NCI-H2227 (cell line): ENCODE measurements around the gene SLC44A3.

Experiments
- DNase-seq: peaks from one replicate; lab custom pipeline; 2025; ENCODE audit not compliant: unreplicated experiment; lab: John Stamatoyannopoulos, UW

The SLC44A3 gene

GRCh38 chr1:94872771-94873495 lies 52.8 kb downstream of the SLC44A3 start:
- peak; percentile 5 for DNase-seq

- peak; percentile 57 for DNase-seq
Observed at GRCh38 chr1:94873520-94874351, 53.6 kb downstream of the SLC44A3 start.

- no peak for DNase-seq
Observed at GRCh38 chr1:94874423-94874822, 54.3 kb downstream of the SLC44A3 start.

GRCh38 chr1:94875794-94876193 lies 55.6 kb downstream of the SLC44A3 start:
- no peak for DNase-seq

GRCh38 chr1:94876362-94876761 lies 56.2 kb downstream of the SLC44A3 start:
- DNase-seq = no peak

- no peak for DNase-seq
Observed at GRCh38 chr1:94878329-94878728, 58.2 kb downstream of the SLC44A3 start.

GRCh38 chr1:94883691-94884090 lies 63.5 kb downstream of the SLC44A3 start:
- no peak for DNase-seq

- DNase-seq = no peak
Observed at GRCh38 chr1:94884106-94884505, 63.9 kb downstream of the SLC44A3 start.

GRCh38 chr1:94884507-94884906 lies 64.3 kb downstream of the SLC44A3 start:
- DNase-seq = no peak

GRCh38 chr1:94886361-94886760 lies 66.2 kb downstream of the SLC44A3 start:
- no peak for DNase-seq

- no peak for DNase-seq
Observed at GRCh38 chr1:94887106-94887505, 66.9 kb downstream of the SLC44A3 start.

- no peak for DNase-seq
Observed at GRCh38 chr1:94887603-94888171, 67.5 kb downstream of the SLC44A3 start.

GRCh38 chr1:94888201-94888600 lies 68.0 kb downstream of the SLC44A3 start:
- DNase-seq = no peak

- DNase-seq = no peak
Observed at GRCh38 chr1:94892604-94893254, 72.6 kb downstream of the SLC44A3 start.

- DNase-seq = no peak
Observed at GRCh38 chr1:94894630-94895029, 74.5 kb downstream of the SLC44A3 start.

GRCh38 chr1:94895518-94895917 lies 75.4 kb downstream of the SLC44A3 start:
- DNase-seq = no peak

GRCh38 chr1:94898491-94899385 lies 78.6 kb downstream of the SLC44A3 start:
- DNase-seq = no peak

- no peak for DNase-seq
Observed at GRCh38 chr1:94899756-94900155, 79.6 kb downstream of the SLC44A3 start.

- peak; percentile 9 for DNase-seq
Observed at GRCh38 chr1:94901841-94902240, 81.7 kb downstream of the SLC44A3 start.

- DNase-seq = no peak
Observed at GRCh38 chr1:94903280-94904009, 83.3 kb downstream of the SLC44A3 start.
